HEK293T (cell line): ENCODE results near the gene KIF5C.

Source experiments
- FOXK2 ChIP-seq: fragments of 450-650 bp; IDR thresholded peaks from 2 replicates; pipeline ENCODE4 v1.6.1; 2016; ENCODE audit warnings: mild to moderate bottlenecking
- HDGF ChIP-seq: fragments of 450-650 bp; IDR thresholded peaks from 2 replicates; pipeline ENCODE4 v1.6.1; 2017; ENCODE audit warnings: antibody characterized with exemption, borderline replicate concordance

GRCh38 chr2:148896136-148896535, 21.1 kb downstream of the KIF5C start:
- TF ChIP-seq FOXK2 = no peak
- TF ChIP-seq HDGF = no peak
